Colonic mucosa (tissue), 4 donors: ENCODE measurements around the gene TP53BP2. TPM values are rescaled to one million over a fixed set of nuclear protein-coding genes. Genes with fewer than 3 reads are reported as not detected.

Experiments used
- DNase-seq: peaks from one replicate; pipeline ENCODE4 v3.0.0-alpha.2; 2020
- H3K27ac ChIP-seq: fragments of 200-600 bp; one replicate; pipeline ENCODE4 v1.8.0; 2021
- H3K27me3 ChIP-seq: fragments of 200-600 bp; one replicate; pipeline ENCODE4 v1.8.0; 2021
- H3K36me3 ChIP-seq: fragments of 200-600 bp; one replicate; pipeline ENCODE4 v1.8.0; 2021
- H3K4me1 ChIP-seq: fragments of 200-600 bp; one replicate; pipeline ENCODE4 v1.8.0; 2021; ENCODE audit warnings: mild to moderate bottlenecking
- H3K4me3 ChIP-seq: fragments of 200-600 bp; one replicate; pipeline ENCODE4 v1.8.0; 2021
- H3K9ac ChIP-seq, 2 donors: one replicate each; pipeline ENCODE4 v1.7.0; 2013; ENCODE audit warnings: control low read depth in 2 of 2, low read depth in 2 of 2, low read length in 2 of 2
- H3K9me3 ChIP-seq: fragments of 200-600 bp; one replicate; pipeline ENCODE4 v1.8.0; 2021
- CTCF ChIP-seq: fragments of 200-600 bp; IDR thresholded peaks from one replicate; pipeline ENCODE4 v1.8.0; 2022; ENCODE audit warnings: antibody characterized with exemption, mild to moderate bottlenecking
- intact Hi-C: fragments of 100-400 bp; cut with DNase I; formaldehyde crosslinking; loops from one replicate; pipeline ENCODE4 v1.14.1; 2022
- total RNA-seq, 2 donors: library from RNA; stranded (reverse); fragmentation: NEBNext Ultra II Directional in 1 of 2; extraction: Animal tissue kit (Norgen Biotek cat#: 25700) in 1 of 2; gene quantifications; one replicate each; pipeline ENCODE4 v1.2.1, GENCODE V29; 2021
- donor health status: healthy.
- donor health status: DM: no; HTN: no; CAD: no.
- donor health status: DM: no; HTN: no; CAD: no.

The TP53BP2 gene
- total RNA-seq, 2 donors from 2014 or later, result 28.8 to 39.6 TPM

GRCh38 chr1:223849352-223850254 lies 3.9 kb upstream of the TP53BP2 start:
- H3K4me1 ChIP-seq, result peaks cover 4% of the 10 kb centered on the region
- no peaks in the 10 kb centered on the region for H3K36me3 ChIP-seq
- H3K9ac ChIP-seq, result no peak overlapping the region
- H3K9me3 ChIP-seq, result no peaks in the 10 kb centered on the region
- H3K27ac ChIP-seq, result no peak overlapping the region
- H3K4me3 ChIP-seq, result no peak overlapping the region
- H3K27me3 ChIP-seq, result no peaks in the 10 kb centered on the region
- intact Hi-C loops, result loop anchor here (10.0 kb wide), 1 partner anchor 155 kb away; no protein-coding TSS in a partner anchor
- no peak for DNase-seq
- TF ChIP-seq CTCF, result no peak

- no peak for DNase-seq
- no peaks in the 10 kb centered on the region for H3K27me3 ChIP-seq
- no peak overlapping the region for H3K9ac ChIP-seq
- H3K4me1 ChIP-seq, result peaks cover 4% of the 10 kb centered on the region
- intact Hi-C loops, result loop anchor here (10.0 kb wide), 1 partner anchor 154 kb away; no protein-coding TSS in a partner anchor
- H3K36me3 ChIP-seq, result no peaks in the 10 kb centered on the region
- no peak overlapping the region for H3K4me3 ChIP-seq
- H3K27ac ChIP-seq, result no peak overlapping the region
- H3K9me3 ChIP-seq, result no peaks in the 10 kb centered on the region
- no peak for TF ChIP-seq CTCF
These were observed 2.8 kb upstream of the TP53BP2 start for GRCh38 chr1:223848536-223848935.

GRCh38 chr1:223847781-223848345 lies 2.1 kb upstream of the TP53BP2 start:
- intact Hi-C loops, result loop anchor here (10.0 kb wide), 1 partner anchor 153 kb away; no protein-coding TSS in a partner anchor
- Histone ChIP-seq H3K27me3 (no peaks in the 10 kb centered on the region), H3K36me3 (no peaks in the 10 kb centered on the region), H3K27ac (no peak overlapping the region), H3K4me3 (no peak overlapping the region), H3K9ac (no peak overlapping the region), H3K4me1 (peaks cover 4% of the 10 kb centered on the region), H3K9me3 (no peaks in the 10 kb centered on the region)
- DNase-seq, result no peak
- no peak for TF ChIP-seq CTCF

GRCh38 chr1:223845037-223845809 lies 524 bp downstream of the TP53BP2 start:
- intact Hi-C loops, result loop anchor here (10.0 kb wide), 1 partner anchor 150 kb away; no protein-coding TSS in a partner anchor
- H3K9me3 ChIP-seq, result no peaks in the 10 kb centered on the region
- TF ChIP-seq CTCF, result no peak
- H3K4me1 ChIP-seq, result peaks cover 4% of the 10 kb centered on the region
- peak overlapping the region; percentile 66 for H3K4me3 ChIP-seq
- H3K27ac ChIP-seq, result peak overlapping the region; percentile 97
- H3K9ac ChIP-seq, result peak overlapping the region; percentile 87 to 97
- no peaks in the 10 kb centered on the region for H3K36me3 ChIP-seq
- H3K27me3 ChIP-seq, result no peaks in the 10 kb centered on the region
- peak; percentile 57 for DNase-seq

GRCh38 chr1:223844787-223845036 lies 1.0 kb downstream of the TP53BP2 start:
- Histone ChIP-seq H3K27ac (peak overlapping the region; percentile 97), H3K9ac (peak overlapping the region; percentile 87 to 97), H3K4me1 (peaks cover 4% of the 10 kb centered on the region), H3K36me3 (no peaks in the 10 kb centered on the region), H3K27me3 (no peaks in the 10 kb centered on the region), H3K9me3 (no peaks in the 10 kb centered on the region), H3K4me3 (peak overlapping the region; percentile 66)
- DNase-seq, result no peak
- intact Hi-C loops, result loop anchor here (10.0 kb wide), 1 partner anchor 150 kb away; no protein-coding TSS in a partner anchor
- no peak for TF ChIP-seq CTCF
